Keratinocyte (primary cell): Measurements from ENCODE around the gene DCT. TPM values are rescaled to one million over a fixed set of nuclear protein-coding genes. Genes with fewer than 3 reads are reported as not detected.

Source experiments
- DNase-seq: peaks from one replicate; pipeline ENCODE4 v3.0.0-alpha.2; 2011; ENCODE audit warnings: low read depth, missing footprints, low spot score
- FAIRE-seq: peaks from 2 replicates; lab custom pipeline; 2011; peaks lifted over from hg19 to GRCh38; lab: Jason Lieb, UNC
- H2AFZ ChIP-seq: 2 replicates; pipeline ENCODE4 v1.6.0; 2012; ENCODE audit warnings: low read length, control low read depth, inconsistent platforms; ENCODE audit not compliant: control insufficient read depth
- H3K27ac ChIP-seq: 2 replicates; pipeline ENCODE4 v1.5.1; 2011; ENCODE audit warnings: low read length; ENCODE audit not compliant: control insufficient read depth, insufficient read depth
- H3K27me3 ChIP-seq: 3 replicates; pipeline ENCODE4 v1.6.0; 2011; ENCODE audit warnings: low read length; ENCODE audit not compliant: control insufficient read depth, insufficient read depth; ENCODE audit errors: extremely low read depth
- H3K36me3 ChIP-seq, 2 experiments: 2 replicates in 1 of 2; 3 replicates in 1 of 2; pipeline ENCODE4 v1.5.1; 2011; ENCODE audit warnings: low read length in 2 of 2, mild to moderate bottlenecking in 1 of 2; ENCODE audit not compliant: control insufficient read depth in 2 of 2, insufficient read depth in 2 of 2; ENCODE audit errors: extremely low read depth in 1 of 2
- H3K4me1 ChIP-seq: 3 replicates; pipeline ENCODE4 v1.5.1; 2011; ENCODE audit warnings: low read length; ENCODE audit not compliant: control insufficient read depth, insufficient read depth; ENCODE audit errors: extremely low read depth
- H3K4me2 ChIP-seq: 3 replicates; pipeline ENCODE4 v1.6.0; 2011; ENCODE audit warnings: low read depth, low read length; ENCODE audit not compliant: control insufficient read depth, insufficient read depth; ENCODE audit errors: extremely low read depth
- H3K4me3 ChIP-seq, 3 experiments: fragments of 200-600 bp in 1 of 3; sonication (generic) in 1 of 3; 2 replicates in 2 of 3; 3 replicates in 1 of 3; pipeline ENCODE4 v1.5.1; 2011 to 2016; ENCODE audit warnings: low read length in 3 of 3, mild to moderate bottlenecking in 3 of 3, control low read depth in 2 of 3, inconsistent platforms in 1 of 3, low read depth in 1 of 3, mixed read lengths in 1 of 3, mixed run types in 1 of 3, moderate library complexity in 1 of 3; ENCODE audit not compliant: control insufficient read depth in 2 of 3, insufficient read depth in 2 of 3; ENCODE audit errors: extremely low read depth in 1 of 3
- H3K79me2 ChIP-seq: 2 replicates; pipeline ENCODE4 v1.6.0; 2012; ENCODE audit warnings: low read length; ENCODE audit not compliant: control insufficient read depth, insufficient read depth
- H3K9ac ChIP-seq: 3 replicates; pipeline ENCODE4 v1.6.0; 2011; ENCODE audit warnings: low read length; ENCODE audit not compliant: control insufficient read depth, insufficient read depth; ENCODE audit errors: extremely low read depth
- H3K9me1 ChIP-seq: 3 replicates; pipeline ENCODE4 v1.6.0; 2011; ENCODE audit warnings: low read length; ENCODE audit not compliant: control insufficient read depth, insufficient read depth; ENCODE audit errors: extremely low read depth
- H3K9me3 ChIP-seq: 2 replicates; pipeline ENCODE4 v1.5.1; 2012; ENCODE audit warnings: low read depth, low read length; ENCODE audit not compliant: control insufficient read depth
- H4K20me1 ChIP-seq: 3 replicates; pipeline ENCODE4 v1.6.0; 2011; ENCODE audit warnings: low read length; ENCODE audit not compliant: control insufficient read depth, insufficient read depth; ENCODE audit errors: extremely low read depth
- CTCF ChIP-seq, 3 experiments: IDR thresholded peaks in 1 of 3; conservative IDR thresholded peaks in 1 of 3; optimal IDR thresholded peaks in 1 of 3; 2 replicates in 2 of 3; 3 replicates in 1 of 3; pipeline versions ENCODE3 to v1.5.1; 2011; ENCODE audit warnings: low read length in 3 of 3, mild to moderate bottlenecking in 3 of 3, moderate library complexity in 2 of 3, control low read depth in 1 of 3, inconsistent platforms in 1 of 3; ENCODE audit not compliant: insufficient read depth in 2 of 3; ENCODE audit errors: extremely low read depth in 1 of 3
- EZH2 ChIP-seq: IDR thresholded peaks from one replicate; pipeline ENCODE4 v1.6.1; 2012; ENCODE audit warnings: inconsistent platforms, mild to moderate bottlenecking, low read length, moderate library complexity
- dilution Hi-C: fragments of 300-500 bp; cut with MboI; formaldehyde crosslinking; loops from one replicate; pipeline ENCODE4 v1.7.0; 2020; ENCODE audit warnings: low sequenced_read_pairs; ENCODE audit not compliant: extremely low pct_ligation_motif_present
- polyA plus RNA-seq, 5 experiments: library from polyadenylated mRNA; depleted of rRNA in 3 of 5; stranded (reverse) in 3 of 5; stranded (forward) in 1 of 5; unstranded in 1 of 5; fragments of >200 nt; gene quantifications; 1 replicate in 1 of 5; 2 replicates in 3 of 5; 3 replicates in 1 of 5; pipeline versions ENCODE4 v1.2.1 to v1.2.3, GENCODE V29; 2011 to 2012; ENCODE audit warnings: missing spikeins in 2 of 5, low read depth in 1 of 5, low replicate concordance in 1 of 5

The DCT gene
- polyA plus RNA-seq, 1 donor (not counting 4 experiments of a cell fraction or from before 2014, with no cell fraction given): 0.04 TPM

GRCh38 chr13:94412870-94413597, 66.4 kb downstream of the DCT start:
- Histone ChIP-seq H3K4me1 (no peaks in the 10 kb centered on the region), H3K36me3 (no peaks in the 10 kb centered on the region), H3K9me3 (no peaks in the 10 kb centered on the region), H2AFZ (no peak overlapping the region), H3K9me1 (no peaks in the 10 kb centered on the region), H4K20me1 (no peaks in the 10 kb centered on the region), H3K27me3 (no peaks in the 10 kb centered on the region), H3K27ac (no peak overlapping the region), H3K79me2 (no peaks in the 10 kb centered on the region), H3K4me2 (no peak overlapping the region), H3K4me3 (no peak overlapping the region), H3K9ac (no peak overlapping the region)
- FAIRE-seq: no peak
- dilution Hi-C loops: no loop called here
- TF ChIP-seq EZH2 (no peak), CTCF (optimal IDR thresholded peaks at IDR 0.05 in 1 of 3, IDR thresholded peaks at IDR 0.05 in 1 of 3, conservative IDR thresholded peaks at IDR 0.05 in 1 of 3; ENCODE audit: extremely low read depth in 1 of 3, insufficient read depth in 2 of 3, low read length in 3 of 3) (no peak)
- DNase-seq: no peak

GRCh38 chr13:94411747-94412146, 67.7 kb downstream of the DCT start:
- Histone ChIP-seq H3K4me2 (no peak overlapping the region), H3K4me1 (no peaks in the 10 kb centered on the region), H3K36me3 (no peaks in the 10 kb centered on the region), H3K9me3 (no peaks in the 10 kb centered on the region), H3K9me1 (no peaks in the 10 kb centered on the region), H4K20me1 (no peaks in the 10 kb centered on the region), H3K79me2 (no peaks in the 10 kb centered on the region), H3K9ac (no peak overlapping the region), H2AFZ (no peak overlapping the region), H3K4me3 (no peak overlapping the region), H3K27ac (no peak overlapping the region), H3K27me3 (no peaks in the 10 kb centered on the region)
- dilution Hi-C loops: no loop called here
- TF ChIP-seq EZH2 (no peak), CTCF (optimal IDR thresholded peaks at IDR 0.05 in 1 of 3, IDR thresholded peaks at IDR 0.05 in 1 of 3, conservative IDR thresholded peaks at IDR 0.05 in 1 of 3; ENCODE audit: extremely low read depth in 1 of 3, insufficient read depth in 2 of 3, low read length in 3 of 3) (no peak)
- DNase-seq (no peak), FAIRE-seq (no peak)
